Measurements from ENCODE around the gene TMEM164.

The TMEM164 gene

DNA sequence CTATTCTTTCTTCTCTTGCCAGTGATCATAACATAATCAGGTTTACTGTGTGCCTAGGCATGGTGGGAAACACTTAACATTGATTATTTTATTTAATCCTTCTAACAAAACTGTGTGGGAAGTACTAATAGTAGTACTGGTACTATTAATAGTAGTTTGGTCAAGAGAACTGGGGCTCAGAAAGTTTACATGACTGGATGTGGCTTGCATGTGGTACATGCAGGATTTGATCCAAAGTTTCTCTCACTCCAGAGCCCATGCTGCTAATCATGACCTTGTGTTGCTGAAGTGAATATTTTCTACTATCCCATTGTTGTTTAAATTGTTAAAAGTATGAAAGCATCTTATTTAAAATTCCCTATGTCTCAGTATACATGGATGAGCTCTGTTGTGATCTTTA lies 78.4 kb downstream of the TMEM164 start:
- no peak for DNase-seq (ENCODE audit: low read depth)

DNA sequence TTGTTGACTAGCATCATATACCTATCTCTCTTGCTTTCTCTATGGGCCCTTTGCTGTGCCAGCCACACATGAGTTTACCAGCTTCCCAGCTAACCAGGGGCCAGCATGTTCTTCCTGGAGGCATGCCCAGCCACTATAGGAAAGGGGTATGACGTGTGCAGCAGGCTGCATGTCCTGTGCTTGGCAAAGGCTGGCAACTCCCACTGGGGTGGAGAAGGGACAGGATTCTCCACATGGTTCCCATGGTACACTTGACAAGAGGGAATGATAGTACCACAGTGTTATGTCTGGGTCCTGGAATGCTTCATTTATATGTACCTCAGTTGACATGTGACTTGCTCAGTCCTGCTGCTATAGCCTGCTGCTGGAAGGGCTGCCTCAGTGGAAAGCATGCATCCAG lies 78.8 kb downstream of the TMEM164 start:
- no peak for DNase-seq (ENCODE audit: low read depth)

DNA sequence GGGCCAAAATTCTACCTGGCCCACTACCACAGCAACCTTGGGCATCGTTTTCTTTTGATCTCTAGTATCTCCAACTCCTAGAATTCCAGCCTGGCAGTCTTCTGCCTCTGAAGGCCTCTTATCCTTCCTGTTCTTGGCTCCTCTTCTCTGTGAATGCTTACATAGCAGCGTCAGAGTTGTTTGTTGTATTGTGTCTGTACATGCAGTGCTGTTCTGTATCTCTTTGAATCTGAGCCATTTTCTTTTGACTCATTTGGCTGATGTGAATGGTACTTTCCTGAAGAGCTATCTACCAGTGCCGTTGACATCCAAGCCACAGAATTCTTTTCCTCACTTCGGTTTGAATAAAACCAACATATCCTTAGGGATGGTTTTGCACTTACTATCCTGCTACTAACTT lies 79.2 kb downstream of the TMEM164 start:
- DNase-seq (ENCODE audit: low read depth), result no peak

DNA sequence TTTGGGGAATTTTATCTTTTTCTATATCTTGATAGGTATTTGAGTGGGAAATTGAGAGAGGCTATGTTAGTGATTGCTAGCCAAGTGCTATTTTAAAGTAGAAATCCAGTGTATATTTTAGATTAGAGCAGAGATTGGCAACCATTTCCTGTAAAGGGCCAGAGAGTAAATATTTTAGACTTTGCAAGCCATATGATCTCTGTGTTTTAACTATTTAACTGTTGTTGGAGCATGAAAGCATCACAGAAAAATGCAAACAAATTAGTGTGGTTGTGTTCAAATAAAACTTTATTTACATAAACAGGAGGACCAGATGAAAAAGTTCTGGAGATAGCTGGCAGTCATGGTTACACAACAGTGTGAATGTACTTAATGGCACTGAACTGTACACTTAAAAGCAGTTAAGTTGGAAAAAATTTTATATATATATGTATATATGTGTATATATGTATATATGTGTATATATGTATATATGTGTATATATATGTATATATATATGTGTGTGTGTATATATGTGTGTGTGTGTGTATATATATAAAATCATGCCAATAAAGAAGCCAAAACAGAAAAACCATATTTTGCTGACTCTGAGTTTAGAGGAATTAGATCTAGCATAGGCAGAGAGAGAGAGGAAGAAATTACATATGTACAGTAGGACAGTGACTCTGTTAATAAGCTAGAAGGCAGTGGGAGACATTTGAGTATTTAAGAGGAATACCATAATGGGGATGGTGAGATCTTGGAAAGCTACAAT lies 83.4 kb downstream of the TMEM164 start:
- DNase-seq (ENCODE audit: low read depth), result no peak

DNA sequence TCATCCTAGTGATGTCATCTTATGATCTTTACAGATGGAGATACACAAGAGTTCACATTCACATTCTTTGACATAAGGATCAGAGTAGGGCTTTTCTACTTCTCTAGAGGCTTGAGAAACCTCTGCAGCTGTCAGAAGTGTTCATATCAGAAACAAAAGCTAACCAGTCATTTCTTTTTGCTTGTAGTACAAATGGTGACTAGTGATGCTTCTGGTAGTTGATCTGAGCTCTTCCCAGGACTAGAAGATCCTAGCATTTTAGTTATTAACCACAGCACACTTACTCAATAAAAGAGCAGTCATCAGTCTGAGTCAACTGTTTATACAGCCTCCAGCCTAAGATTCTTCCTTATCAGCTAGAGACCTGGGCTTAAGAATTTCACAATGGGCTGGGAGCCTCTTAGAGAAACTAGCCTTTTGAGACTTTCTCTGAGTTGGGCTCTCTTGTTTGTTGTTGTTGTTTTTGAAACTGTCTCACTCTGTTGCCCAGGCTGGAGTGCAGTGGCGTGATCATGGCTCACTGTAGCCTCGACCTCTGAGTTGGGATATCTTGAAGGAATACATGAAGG lies 84.1 kb downstream of the TMEM164 start:
- DNase-seq (ENCODE audit: low read depth), result no peak

DNA sequence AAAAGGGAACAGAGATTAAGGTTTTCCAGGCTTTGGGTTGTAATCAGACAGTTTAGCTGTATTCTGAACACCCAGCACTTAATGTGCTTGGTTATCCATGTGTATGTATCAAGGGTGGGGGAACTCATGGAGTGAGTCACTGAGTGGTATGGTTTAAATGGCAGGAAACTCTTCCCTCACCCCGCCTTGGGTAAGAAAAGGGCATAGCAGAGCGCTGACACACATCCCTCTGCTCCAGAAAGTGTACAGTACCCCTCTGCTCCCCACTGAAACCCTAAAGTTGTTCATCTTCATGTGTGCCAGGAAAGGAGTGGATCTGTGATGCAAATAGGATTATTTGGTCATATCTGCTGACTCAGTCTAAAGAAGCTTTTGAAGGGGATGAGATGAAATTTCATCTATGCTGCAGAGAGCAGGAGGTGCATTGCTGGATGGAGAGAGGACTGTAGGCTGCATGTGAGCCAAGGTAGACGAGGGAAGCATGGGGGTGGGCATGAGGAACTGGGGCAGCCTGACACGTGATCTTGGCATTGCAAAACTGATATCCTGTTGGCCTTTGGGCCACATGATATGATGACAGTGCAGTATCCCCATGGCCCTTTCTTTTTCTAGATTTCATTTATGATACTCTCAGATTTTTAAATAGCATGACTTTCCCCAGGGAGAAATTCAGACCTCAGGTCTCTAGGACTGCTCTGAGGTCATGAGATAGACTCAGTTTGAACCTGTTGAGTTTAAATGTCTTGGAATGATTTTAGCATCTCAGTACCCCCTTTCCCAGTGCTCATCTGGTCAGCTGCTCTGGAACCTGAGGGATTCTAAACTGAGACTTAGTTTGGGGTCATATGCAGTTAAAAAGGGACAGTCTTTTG lies 84.8 kb downstream of the TMEM164 start:
- DNase-seq (ENCODE audit: low read depth), result no peak

DNA sequence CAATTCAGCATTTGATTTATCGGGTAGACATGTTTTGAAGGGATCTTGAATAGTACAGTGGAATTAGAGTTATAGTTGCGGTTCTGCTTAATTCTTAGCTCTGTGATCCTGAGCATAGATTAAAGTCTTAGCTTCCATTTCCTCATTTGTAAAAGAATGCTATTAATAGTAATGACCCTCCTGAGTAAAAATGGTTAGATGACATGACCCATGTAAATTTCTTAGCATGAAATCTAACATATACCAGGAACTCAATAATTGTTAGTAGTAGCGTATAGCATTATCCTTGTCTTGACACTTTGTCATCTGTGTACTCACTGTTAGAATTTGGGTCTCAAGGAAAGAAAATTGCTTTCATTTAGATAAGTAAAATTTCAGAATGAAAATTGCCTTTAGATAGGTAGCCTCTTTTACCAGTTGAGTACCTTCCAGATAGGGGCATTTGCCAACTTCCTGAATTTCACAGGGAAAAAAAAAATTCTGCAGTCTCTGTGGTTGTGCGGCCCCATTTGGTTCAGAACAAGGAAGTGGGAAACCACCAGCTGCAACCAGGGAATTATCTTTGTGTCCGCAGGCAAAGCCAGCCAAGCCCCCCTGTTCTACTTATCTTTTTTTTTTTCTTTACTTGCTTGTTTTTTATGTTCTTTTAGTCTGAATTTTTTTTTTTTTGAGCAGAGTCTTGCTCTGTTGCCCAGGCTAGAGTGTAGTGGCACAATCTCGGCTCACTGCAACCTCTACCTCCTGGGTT lies 86.9 kb downstream of the TMEM164 start:
- no peak for DNase-seq (ENCODE audit: low read depth)

DNA sequence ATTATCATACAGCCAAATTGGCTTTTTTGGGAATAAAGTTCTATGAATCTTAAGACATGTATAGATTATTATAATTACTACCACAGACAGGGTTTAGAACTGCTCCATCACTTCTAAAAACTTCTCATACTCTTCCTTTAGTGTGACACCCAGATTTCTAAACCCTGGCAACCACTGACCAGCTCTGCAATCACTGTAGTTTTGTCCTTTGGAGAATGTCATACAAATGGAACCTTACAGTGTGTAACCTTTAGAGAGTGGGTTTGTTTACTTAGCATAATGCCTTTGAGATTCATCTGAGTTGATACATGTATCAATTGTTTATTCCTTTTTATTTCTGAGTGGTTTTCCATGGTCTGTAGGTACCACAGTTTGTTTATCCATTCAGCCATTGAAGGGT lies 95.0 kb downstream of the TMEM164 start:
- DNase-seq (ENCODE audit: low read depth), result no peak

DNA sequence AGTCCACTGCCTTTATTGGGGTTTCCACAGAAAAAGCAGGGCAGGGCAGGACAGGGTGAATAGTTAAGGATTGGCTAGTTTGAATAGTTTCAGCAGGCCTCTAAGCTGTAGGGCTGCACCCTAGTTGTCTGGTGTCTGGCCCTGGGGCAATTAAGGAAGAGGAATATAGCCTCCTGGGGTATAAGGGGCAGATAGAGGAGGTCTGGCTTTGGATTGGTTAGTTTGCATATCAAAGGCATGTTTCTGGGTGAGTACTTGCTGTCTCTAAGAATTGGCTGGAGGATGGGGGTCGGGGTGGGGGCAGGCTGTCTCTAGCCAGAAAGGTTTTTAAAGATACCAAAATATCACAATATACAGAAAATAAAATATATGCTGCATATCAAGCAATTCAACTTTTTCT lies 100.4 kb downstream of the TMEM164 start:
- DNase-seq (ENCODE audit: low read depth), result no peak

DNA sequence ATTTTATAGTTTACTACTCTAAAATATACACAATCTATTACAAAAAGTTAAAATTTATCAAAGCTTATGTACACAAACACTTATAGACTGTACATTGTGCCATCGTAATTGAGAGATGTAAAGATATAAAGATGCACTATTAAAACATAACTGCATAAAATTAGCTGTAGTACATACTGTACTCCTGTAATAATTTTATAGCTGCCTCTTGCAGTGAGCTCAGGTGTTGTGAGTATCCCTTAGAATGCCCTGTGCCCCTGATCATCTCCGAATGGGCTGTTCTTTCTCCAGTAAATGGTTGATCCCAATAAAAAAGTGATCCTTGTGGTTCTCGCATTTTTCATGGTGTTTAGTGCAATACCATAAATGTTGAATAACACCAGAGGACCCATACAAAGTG lies 101.2 kb downstream of the TMEM164 start:
- DNase-seq (ENCODE audit: low read depth), result no peak

DNA sequence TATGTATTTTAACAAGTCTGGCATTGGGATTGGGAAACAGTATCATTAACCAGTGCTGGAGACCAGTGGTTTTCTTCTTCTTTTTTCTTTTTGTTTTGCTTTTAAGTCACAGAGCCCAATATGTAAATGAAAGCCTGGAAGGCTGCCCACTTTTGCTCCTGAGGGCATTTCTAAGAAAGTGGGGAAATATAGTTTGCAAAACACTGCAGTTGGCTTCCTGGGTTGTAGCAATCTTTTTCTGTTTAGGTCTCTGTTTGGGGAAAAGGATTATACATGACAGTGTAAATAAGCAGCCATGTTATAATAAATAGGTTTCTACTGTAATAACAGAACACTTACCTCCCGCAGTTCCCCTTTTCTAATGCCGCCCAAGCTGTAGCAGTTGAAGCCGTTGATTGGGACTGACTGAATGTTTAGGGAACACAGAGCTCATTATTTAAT lies 105.5 kb downstream of the TMEM164 start:
- no peak for DNase-seq (ENCODE audit: low read depth)

DNA sequence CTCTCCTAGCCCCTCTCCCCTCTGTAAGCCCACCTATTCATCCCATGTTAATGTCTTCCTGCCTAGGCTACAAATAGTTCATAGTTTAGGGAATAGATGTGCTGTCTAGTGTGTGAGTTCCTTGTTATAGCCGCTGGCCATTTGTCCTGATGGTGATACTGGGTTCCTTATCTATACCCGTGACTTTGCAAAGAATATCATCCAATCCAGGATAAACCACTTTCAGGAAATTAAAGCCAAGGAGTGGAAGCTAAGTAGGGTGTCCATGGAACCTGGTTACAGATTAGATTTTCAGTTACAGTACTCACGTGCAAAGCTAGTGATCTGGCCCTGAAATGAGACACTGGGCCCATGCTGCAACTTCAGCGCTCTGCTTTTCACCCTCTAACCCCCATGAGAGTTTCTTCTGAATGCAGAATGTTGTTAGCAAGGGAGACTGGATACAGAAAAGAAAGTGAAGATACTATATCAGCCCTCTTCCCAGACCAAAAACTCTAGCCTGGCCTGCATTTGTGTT lies 111.4 kb downstream of the TMEM164 start:
- DNase-seq (ENCODE audit: low read depth), result no peak

DNA sequence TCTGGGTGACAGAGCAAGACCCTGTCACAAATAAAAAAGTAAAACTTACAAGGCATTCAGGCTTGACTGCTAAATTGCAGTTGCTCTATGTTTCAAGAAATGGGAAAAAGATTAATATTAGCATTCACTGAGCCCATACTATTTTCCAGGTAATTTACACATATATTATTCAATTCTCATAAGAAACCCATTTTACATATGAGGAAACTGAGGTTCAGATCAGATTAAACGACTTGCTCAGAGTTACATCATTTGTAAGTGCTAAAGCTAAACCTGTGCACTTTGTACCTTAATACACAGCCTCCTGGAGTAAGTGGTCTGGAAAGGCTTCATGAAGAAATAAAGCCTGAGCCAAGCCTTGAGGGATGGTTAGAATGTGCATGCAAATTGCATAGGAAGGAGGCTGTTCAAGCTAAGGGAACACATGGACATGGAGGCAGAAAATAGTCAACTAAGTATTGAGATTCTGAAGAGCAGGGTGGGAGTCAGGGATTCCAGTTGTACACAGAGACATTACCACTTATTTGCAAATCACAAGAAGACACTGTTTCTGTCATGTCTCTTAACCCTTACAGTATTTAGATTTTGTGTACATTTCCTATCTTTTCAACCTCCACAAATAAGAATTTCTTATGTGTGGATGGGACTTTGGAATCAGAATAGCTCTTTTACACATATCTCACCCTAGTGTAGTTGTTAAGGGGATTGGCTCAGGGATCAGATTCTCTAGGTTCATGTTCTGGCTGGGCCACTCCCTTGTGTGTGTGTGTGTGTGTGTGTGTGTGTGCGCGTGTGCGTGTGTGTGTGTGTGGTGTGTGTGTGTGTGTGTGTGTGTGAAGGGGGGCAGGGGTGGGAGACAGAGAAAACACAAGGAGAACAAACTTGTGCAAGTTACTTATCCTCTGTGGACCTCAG lies 113.4 kb downstream of the TMEM164 start:
- DNase-seq (ENCODE audit: low read depth), result no peak

DNA sequence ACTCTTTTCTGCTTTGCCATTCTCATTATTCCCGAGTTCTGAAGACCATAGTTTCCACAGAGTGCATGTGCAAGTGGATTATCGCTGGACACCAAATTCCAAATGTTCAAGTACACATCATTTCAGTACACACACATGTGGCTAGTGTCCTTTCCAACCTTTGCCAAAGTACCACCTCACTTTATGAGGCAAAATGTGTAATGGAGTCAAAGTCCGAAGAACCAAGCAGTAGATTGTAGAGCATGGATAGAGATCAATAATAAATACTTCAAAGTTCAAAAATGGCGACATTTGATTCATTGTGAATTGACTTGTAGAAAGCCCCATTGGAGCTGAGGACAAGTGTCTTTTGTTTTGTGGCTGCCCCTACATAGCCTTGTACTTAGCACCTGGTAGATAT lies 115.6 kb downstream of the TMEM164 start:
- DNase-seq (ENCODE audit: low read depth), result no peak

DNA sequence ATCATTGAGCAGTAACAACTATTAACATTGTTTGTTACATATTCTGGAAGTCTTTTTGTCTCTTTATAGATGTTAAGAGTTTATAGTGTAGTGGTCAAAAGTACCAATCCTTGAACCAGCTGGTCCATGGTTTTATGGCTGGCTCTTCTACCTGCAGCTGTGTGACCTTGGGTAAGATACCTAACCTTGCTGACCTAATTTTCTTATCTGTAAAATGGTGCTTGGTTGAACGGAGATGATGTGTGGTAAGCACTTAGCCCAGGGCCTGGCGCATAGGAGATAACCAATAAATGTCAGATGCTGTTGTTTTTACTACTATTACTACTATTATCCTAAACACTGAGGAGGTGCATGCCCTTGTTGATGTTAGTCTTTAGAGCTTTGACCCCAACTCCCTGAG lies 116.6 kb downstream of the TMEM164 start:
- no peak for DNase-seq (ENCODE audit: low read depth)

DNA sequence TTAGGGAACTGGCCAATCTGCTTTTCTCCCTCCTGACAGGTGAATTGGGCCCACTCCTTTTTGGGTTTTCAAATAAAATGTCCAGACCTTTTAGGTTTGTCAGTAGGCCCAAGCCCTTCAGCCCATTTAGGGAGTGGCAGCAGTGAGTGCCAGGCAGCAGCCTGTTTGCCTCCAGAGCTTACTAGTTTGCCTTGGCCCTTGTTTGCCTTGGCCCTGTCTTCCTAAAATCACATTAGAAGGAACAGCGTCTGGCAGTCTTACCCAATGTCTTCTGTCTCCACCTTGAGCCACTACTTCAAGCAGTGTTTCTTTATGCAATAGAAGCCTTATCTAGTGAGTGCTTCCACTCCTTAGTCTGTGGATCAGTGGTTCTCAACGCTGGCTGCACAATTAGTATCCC lies 117.1 kb downstream of the TMEM164 start:
- DNase-seq (ENCODE audit: low read depth), result no peak

DNA sequence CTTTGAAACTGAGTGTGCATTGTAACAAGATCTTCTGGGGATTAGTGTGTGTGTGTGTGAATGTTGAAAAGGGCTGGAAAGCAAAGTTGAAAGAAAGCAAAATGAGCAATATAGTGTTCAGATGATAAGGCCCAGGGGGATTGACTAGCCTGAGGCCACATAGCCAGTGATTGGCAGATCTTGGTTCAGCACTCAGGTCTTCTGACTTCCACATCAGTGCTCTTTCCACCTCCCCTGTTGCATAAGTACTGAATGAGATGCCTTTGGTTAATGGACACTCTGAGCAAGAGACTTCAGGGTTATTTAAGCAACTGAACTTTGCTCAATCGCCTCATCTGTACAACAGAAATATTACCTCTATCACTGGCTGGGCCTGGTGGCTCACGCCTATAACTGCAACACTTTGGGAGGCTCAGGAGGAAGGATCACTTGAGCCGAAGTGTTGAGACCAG lies 120.4 kb downstream of the TMEM164 start:
- no peak for DNase-seq (ENCODE audit: low read depth)

DNA sequence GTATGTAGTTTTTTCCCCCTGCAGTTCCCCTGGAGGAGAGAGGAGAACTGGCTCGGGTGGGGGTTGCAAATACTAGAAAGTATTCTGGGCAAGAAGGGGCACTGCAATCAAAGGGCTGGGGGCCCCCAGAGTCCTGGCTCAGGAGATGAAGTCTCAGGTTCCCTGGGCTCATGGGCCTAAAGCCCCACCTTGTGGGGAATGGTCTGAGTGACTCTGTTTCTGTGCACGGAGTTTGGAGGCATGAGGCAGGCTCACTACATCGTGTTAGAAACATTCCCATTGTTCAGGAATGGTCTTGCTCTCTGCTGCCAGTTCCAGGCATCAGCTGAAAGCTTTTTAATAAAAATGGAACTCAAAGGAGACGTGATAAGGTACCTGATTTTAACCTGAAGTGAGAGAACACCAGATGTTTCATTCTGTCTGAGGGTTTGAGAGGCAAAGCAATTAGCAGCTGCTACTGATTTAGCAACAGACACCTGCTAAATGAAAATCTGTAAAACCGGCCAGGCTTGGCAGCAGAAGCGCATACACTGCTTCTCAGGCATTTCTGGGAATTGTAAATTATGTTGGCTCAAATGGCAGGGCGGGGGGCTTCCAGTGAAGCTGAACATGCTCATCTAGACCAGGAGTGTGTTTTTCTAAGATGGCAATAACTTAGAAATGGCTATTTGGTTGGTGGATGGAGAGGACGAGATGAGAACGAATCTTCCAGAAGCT lies 122.7 kb downstream of the TMEM164 start:
- no peak for DNase-seq (ENCODE audit: low read depth)

DNA sequence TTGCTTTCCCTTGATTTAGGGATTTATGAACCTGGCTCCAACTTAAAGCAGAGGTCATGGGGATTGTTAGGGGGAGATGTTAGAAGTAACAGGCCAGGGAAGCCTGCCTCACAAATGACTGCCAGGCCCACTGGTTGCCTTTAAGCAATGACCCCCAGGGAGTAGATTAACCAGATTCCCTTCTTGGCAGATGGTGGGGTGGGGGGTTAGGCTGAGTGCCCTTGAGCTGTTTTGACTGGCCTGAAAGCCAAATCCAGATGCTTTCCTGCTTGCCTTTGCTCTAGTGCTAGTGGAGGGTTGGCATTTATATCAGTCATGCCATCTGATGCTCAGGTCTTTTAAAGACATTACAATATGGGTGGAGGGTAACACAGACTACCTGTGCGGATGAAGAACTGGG lies 128.1 kb downstream of the TMEM164 start:
- no peak for DNase-seq (ENCODE audit: low read depth)

DNA sequence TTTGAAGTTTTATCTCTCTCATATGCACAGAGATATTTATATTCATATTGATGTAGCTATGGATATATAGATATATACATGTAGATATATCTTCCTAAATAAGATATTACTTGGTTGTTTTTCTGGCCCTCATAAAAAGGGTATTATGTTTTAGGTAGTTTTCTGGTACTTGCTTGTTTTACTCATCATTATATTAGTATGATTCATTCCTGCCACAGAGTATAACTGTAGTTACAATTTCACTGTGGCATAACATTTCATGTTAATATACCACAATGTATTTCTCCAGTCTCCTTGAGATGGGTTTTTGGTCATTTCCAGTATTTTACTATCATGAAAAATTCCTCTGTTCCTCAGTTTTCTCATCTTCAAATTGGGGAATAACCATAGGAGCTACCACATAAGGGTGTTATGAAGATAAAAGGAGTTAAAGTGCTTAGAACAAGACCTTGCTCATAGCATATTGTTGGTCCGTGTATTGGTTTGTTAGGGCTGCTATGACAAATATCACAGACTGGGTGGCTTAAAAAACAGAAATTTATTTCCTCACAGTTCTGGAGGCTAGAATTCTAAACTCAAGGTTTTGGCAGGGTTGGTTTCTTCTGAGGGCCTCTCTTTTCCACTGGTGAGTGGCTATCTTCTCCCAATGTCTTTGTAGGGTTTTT lies 129.7 kb downstream of the TMEM164 start:
- DNase-seq (ENCODE audit: low read depth), result no peak

Measured in activated T-cell treated with anti-CD3 and anti-CD28 coated beads for 1 hour (primary cell).